WTC11 (cell line): ENCODE measurements around the gene MAPK12. TPM values are rescaled to one million over a fixed set of nuclear protein-coding genes. Genes with fewer than 3 reads are reported as not detected.
A peak's percentile ranks its signal among the peaks of the same experiment; 100 is the strongest.

Source experiments
- ATAC-seq: fragments of 200-7000 bp; cut with Tn5 transposase; 2 replicates; pipeline ENCODE4 v1.10.0; 2021; ENCODE audit warnings: mild to moderate bottlenecking, moderate library complexity
- CTCF ChIA-PET: fragments of 300-600 bp; sonication (Branson Sonifier 250); formaldehyde crosslinking; loops from one replicate; lab custom pipeline; 2021; ENCODE audit warnings: antibody characterized with exemption; lab: Charles Lee
- POLR2A ChIA-PET: fragments of 350-600 bp; sonication (Branson Sonifier 250); formaldehyde crosslinking; loops from one replicate; lab custom pipeline; 2021; ENCODE audit warnings: antibody characterized with exemption; lab: Charles Lee
- DNase-seq: peaks from one replicate; pipeline ENCODE4 v3.0.0; 2021; ENCODE audit warnings: low spot score
- H3K27ac Mint-ChIP-seq: 2 replicates; pipeline ENCODE4 v1.8.0; 2021; ENCODE audit warnings: mixed read lengths
- H3K27me3 Mint-ChIP-seq: 2 replicates; pipeline ENCODE4 v1.8.0; 2021; ENCODE audit warnings: low read depth, mild to moderate bottlenecking, moderate library complexity, mixed read lengths
- H3K36me3 Mint-ChIP-seq: 2 replicates; pipeline ENCODE4 v1.8.0; 2021; ENCODE audit warnings: mixed read lengths
- H3K4me1 Mint-ChIP-seq: 2 replicates; pipeline ENCODE4 v1.8.0; 2022; ENCODE audit warnings: mixed read lengths
- H3K4me3 Mint-ChIP-seq: 2 replicates; pipeline ENCODE4 v1.8.0; 2021; ENCODE audit warnings: mild to moderate bottlenecking, moderate library complexity, mixed read lengths
- H3K9me3 Mint-ChIP-seq: 2 replicates; pipeline ENCODE4 v1.8.0; 2021; ENCODE audit warnings: mixed read lengths
- ARID4B ChIP-seq: sonication (generic); formaldehyde crosslinking; IDR thresholded peaks from 2 replicates; pipeline ENCODE4 v1.8.0; 2023; ENCODE audit warnings: missing genetic modification reagents, mild to moderate bottlenecking, borderline replicate concordance
- ATF1 ChIP-seq: sonication (generic); formaldehyde crosslinking; IDR thresholded peaks from 2 replicates; pipeline ENCODE4 v1.8.1; 2023; ENCODE audit warnings: mild to moderate bottlenecking, moderate library complexity, missing genetic modification reagents
- FOXJ3 ChIP-seq: sonication (generic); formaldehyde crosslinking; IDR thresholded peaks from 2 replicates; pipeline ENCODE4 v1.9.0; 2021; ENCODE audit warnings: missing genetic modification reagents, mild to moderate bottlenecking, borderline replicate concordance
- GRHL2 ChIP-seq: fragments of 250-450 bp; sonication (Bioruptor Pico); IDR thresholded peaks from 2 replicates; pipeline ENCODE4 v1.8.0; 2022; ENCODE audit warnings: mild to moderate bottlenecking, moderate library complexity; ENCODE audit not compliant: insufficient replicate concordance, severe bottlenecking
- HMGXB4 ChIP-seq: sonication (generic); formaldehyde crosslinking; IDR thresholded peaks from 2 replicates; pipeline ENCODE4 v1.8.1; 2023; ENCODE audit warnings: mild to moderate bottlenecking, moderate library complexity, missing genetic modification reagents
- KAT7 ChIP-seq: sonication (generic); formaldehyde crosslinking; IDR thresholded peaks from 2 replicates; pipeline ENCODE4 v1.8.1; 2023; ENCODE audit warnings: missing genetic modification reagents, mild to moderate bottlenecking, borderline replicate concordance
- MAX ChIP-seq: sonication (generic); formaldehyde crosslinking; IDR thresholded peaks from 2 replicates; pipeline ENCODE4 v1.8.0; 2022; ENCODE audit warnings: mild to moderate bottlenecking, missing genetic modification reagents
- MLX ChIP-seq: sonication (generic); formaldehyde crosslinking; IDR thresholded peaks from 2 replicates; pipeline ENCODE4 v1.8.1; 2023; ENCODE audit warnings: mild to moderate bottlenecking, missing genetic modification reagents, moderate library complexity
- NFE2L1 ChIP-seq: sonication (generic); formaldehyde crosslinking; IDR thresholded peaks from 2 replicates; pipeline ENCODE4 v1.8.1; 2023; ENCODE audit warnings: missing genetic modification reagents
- NR3C1 ChIP-seq: sonication (generic); formaldehyde crosslinking; conservative IDR thresholded peaks from 2 replicates; pipeline ENCODE4 v1.8.1; 2023; ENCODE audit warnings: low read depth, mild to moderate bottlenecking, missing genetic modification reagents
- RORB ChIP-seq: fragments of 250-450 bp; sonication (Bioruptor Pico); IDR thresholded peaks from 2 replicates; pipeline ENCODE4 v1.9.0; 2021; ENCODE audit warnings: mild to moderate bottlenecking
- SP1 ChIP-seq: sonication (generic); formaldehyde crosslinking; conservative IDR thresholded peaks from 2 replicates; pipeline ENCODE4 v1.8.1; 2022; ENCODE audit warnings: missing genetic modification reagents
- TEAD4 ChIP-seq: sonication (generic); formaldehyde crosslinking; IDR thresholded peaks from 2 replicates; pipeline ENCODE4 v1.8.0; 2022; ENCODE audit warnings: mild to moderate bottlenecking, missing genetic modification reagents
- TP53 ChIP-seq: sonication (generic); formaldehyde crosslinking; IDR thresholded peaks from 2 replicates; pipeline ENCODE4 v1.8.1; 2023; ENCODE audit warnings: mild to moderate bottlenecking, missing genetic modification reagents
- ZBTB21 ChIP-seq: sonication (generic); formaldehyde crosslinking; IDR thresholded peaks from 2 replicates; pipeline ENCODE4 v1.8.1; 2023; ENCODE audit warnings: mild to moderate bottlenecking, missing genetic modification reagents, borderline replicate concordance
- ZNF423 ChIP-seq: fragments of 250-450 bp; sonication (Bioruptor Pico); IDR thresholded peaks from 2 replicates; pipeline ENCODE4 v2.1.2; 2022; ENCODE audit warnings: mild to moderate bottlenecking, moderate library complexity
- ZSCAN18 ChIP-seq: fragments of 250-450 bp; sonication (Bioruptor Pico); IDR thresholded peaks from 2 replicates; pipeline ENCODE4 v2.1.2; 2022; ENCODE audit warnings: mild to moderate bottlenecking, moderate library complexity
- total RNA-seq: library from RNA; stranded (reverse); gene quantifications from 3 replicates; pipeline ENCODE4 v1.2.3, GENCODE V29; 2021

Gene MAPK12
- total RNA-seq, 1 experiment from 2014 or later: 31.0 TPM

- CTCF ChIA-PET: interaction anchor here (0.6 to 2.1 kb wide), 7 partner anchors 8 to 218 kb away, joined by 3 to 9 read pairs (median 5); partner anchors contain the start of gene SCO2
- H3K27ac Mint-ChIP-seq: no peak overlapping the region
- TF ChIP-seq NFE2L1: no peak
- no peak for TF ChIP-seq RORB (CRISPR knock-in tag)
- TF ChIP-seq TEAD4: no peak
- TF ChIP-seq ZNF423 (CRISPR knock-in tag): no peak
- no peak for TF ChIP-seq ARID4B (CRISPR knock-in tag)
- TF ChIP-seq SP1: no peak
- TF ChIP-seq ZSCAN18 (CRISPR knock-in tag): no peak
- no peak for TF ChIP-seq KAT7 (CRISPR knock-in tag)
- no peak for TF ChIP-seq FOXJ3 (CRISPR knock-in tag)
- TF ChIP-seq ATF1: no peak
- TF ChIP-seq NR3C1: no peak
- H3K27me3 Mint-ChIP-seq: peaks cover 6% of the 10 kb centered on the region; the same call in 1 of the 2 replicates
- no peak for ATAC-seq
- no peaks in the 10 kb centered on the region for H3K36me3 Mint-ChIP-seq
- no peak for DNase-seq
- POLR2A ChIA-PET: interaction anchor here (1.0 to 2.2 kb wide), 4 partner anchors 14 to 386 kb away, joined by 3 to 10 read pairs (median 4); no protein-coding TSS in a partner anchor
- H3K4me3 Mint-ChIP-seq: no peak overlapping the region
- H3K9me3 Mint-ChIP-seq: no peaks in the 10 kb centered on the region
- peaks cover 29% of the 10 kb centered on the region for H3K4me1 Mint-ChIP-seq
These were observed 46.6 kb upstream of the MAPK12 start for GRCh38 chr22:50307890-50308596.

- Mint-ChIP-seq H3K27ac (no peak within 1 kb of the TSS), H3K4me3 (peak within 1 kb of the TSS; percentile 35), H3K9me3 (no peaks in the 10 kb centered on the region), H3K36me3 (no peaks in the 10 kb centered on the region), H3K4me1 (peaks cover 29% of the 10 kb centered on the region), H3K27me3 (peaks cover 6% of the 10 kb centered on the region; the same call in 1 of the 2 replicates)
- ATAC-seq (peak; percentile 31), DNase-seq (peak; percentile 73)
- TF ChIP-seq KAT7 (CRISPR knock-in tag) (0 out of 2 replicates have a peak, but pooled peaks have one; percentile 32), MLX (no peak), GRHL2 (no peak), TP53 (CRISPR knock-in tag) (0 out of 2 replicates have a peak, but pooled peaks have one; percentile 7), MAX (0 out of 2 replicates have a peak, but pooled peaks have one; percentile 24), HMGXB4 (peak; percentile 31; the same call in 1 of the 2 replicates), ZBTB21 (CRISPR knock-in tag) (peak; percentile 36; the same call in 1 of the 2 replicates)
- ChIA-PET POLR2A (interaction anchor here (1.0 to 2.2 kb wide), 4 partner anchors 14 to 385 kb away, joined by 3 to 10 read pairs (median 3); no protein-coding TSS in a partner anchor), CTCF (interaction anchor here (0.9 to 2.2 kb wide), 10 partner anchors 9 to 219 kb away, joined by 3 to 9 read pairs (median 5); partner anchors contain the start of gene SCO2)
These were observed 45.6 kb upstream of the MAPK12 start, which contains the start of gene PLXNB2 for GRCh38 chr22:50306753-50307749. Gene PLXNB2 (minus strand): TSS chr22:50307646. CDS start chr22:50290584, 17,062 bp downstream.
